GM19397 (cell line): ENCODE results near the gene MAPT.
"Not testable (repeated sequence)": the region's sequence is repeated elsewhere in the genome, so short reads cannot be mapped to it uniquely, and the experiment has no call there.

Experiments used
- ATAC-seq: cut with Tn5 transposase; IDR thresholded peaks from one replicate; pipeline ENCODE4 v1.9.1; 2021; ENCODE audit warnings: mild to moderate bottlenecking, moderate library complexity; ENCODE audit not compliant: unreplicated experiment

MAPT gene

GRCh38 chr17:45896803-45897693, 2.7 kb downstream of the MAPT start:
- ATAC-seq, result no peak

- no peak for ATAC-seq
Measured at GRCh38 chr17:45900136-45900535, 5.8 kb downstream of the MAPT start.

GRCh38 chr17:45900723-45901415, 6.5 kb downstream of the MAPT start:
- ATAC-seq, result no peak

GRCh38 chr17:45902892-45903346, 8.6 kb downstream of the MAPT start:
- ATAC-seq, result no peak

GRCh38 chr17:45904866-45905265, 10.5 kb downstream of the MAPT start:
- ATAC-seq, result no peak

- ATAC-seq, result no peak
Measured at GRCh38 chr17:45905814-45906213, 11.5 kb downstream of the MAPT start.

- ATAC-seq, result no peak
Measured at GRCh38 chr17:45906237-45906636, 11.9 kb downstream of the MAPT start.

GRCh38 chr17:45906927-45907622, 12.7 kb downstream of the MAPT start:
- no peak for ATAC-seq

GRCh38 chr17:45907750-45908395, 13.5 kb downstream of the MAPT start:
- no peak for ATAC-seq

GRCh38 chr17:45908460-45908859, 14.1 kb downstream of the MAPT start:
- no peak for ATAC-seq

- no peak for ATAC-seq
Measured at GRCh38 chr17:45908935-45909334, 14.6 kb downstream of the MAPT start.

- ATAC-seq, result no peak
Measured at GRCh38 chr17:45910667-45911066, 16.3 kb downstream of the MAPT start.

GRCh38 chr17:45912319-45912718, 18.0 kb downstream of the MAPT start:
- ATAC-seq, result no peak

GRCh38 chr17:45913030-45913429, 18.7 kb downstream of the MAPT start:
- not testable (repeated sequence) for ATAC-seq

GRCh38 chr17:45914047-45914717, 19.8 kb downstream of the MAPT start:
- no peak for ATAC-seq

GRCh38 chr17:45915263-45915662, 20.9 kb downstream of the MAPT start:
- ATAC-seq, result no peak

- ATAC-seq, result no peak
Measured at GRCh38 chr17:45917081-45917480, 22.7 kb downstream of the MAPT start.

- ATAC-seq, result no peak
Measured at GRCh38 chr17:45918241-45918745, 23.9 kb downstream of the MAPT start.

GRCh38 chr17:45919136-45919535, 24.8 kb downstream of the MAPT start:
- ATAC-seq, result no peak

- ATAC-seq, result no peak
Measured at GRCh38 chr17:45920083-45920482, 25.7 kb downstream of the MAPT start.
